SJSA1 (cell line): ENCODE measurements around the gene GALR2. TPM values are rescaled to one million over a fixed set of nuclear protein-coding genes. Genes with fewer than 3 reads are reported as not detected.

Experiments
- DNase-seq, 2 experiments: peaks; one replicate each; pipeline ENCODE4 v3.0.0-alpha.2; 2015 to 2020; ENCODE audit warnings: low spot score in 2 of 2, low read depth in 1 of 2
- H3K27ac ChIP-seq: fragments of 250-450 bp; sonication (Bioruptor Pico); 2 replicates; pipeline ENCODE4 v1.5.1; 2020; ENCODE audit warnings: mild to moderate bottlenecking, moderate library complexity
- H3K27me3 ChIP-seq: fragments of 250-450 bp; sonication (Bioruptor Pico); replicated peaks from 2 replicates; pipeline ENCODE4 v1.5.1; 2020; ENCODE audit warnings: mild to moderate bottlenecking, moderate library complexity
- H3K36me3 ChIP-seq: fragments of 250-450 bp; sonication (Bioruptor Pico); 2 replicates; pipeline ENCODE4 v1.5.1; 2020; ENCODE audit warnings: mild to moderate bottlenecking
- H3K4me1 ChIP-seq: fragments of 250-450 bp; sonication (Bioruptor Pico); replicated peaks from 2 replicates; pipeline ENCODE4 v1.6.1; 2021; ENCODE audit warnings: mild to moderate bottlenecking
- H3K4me3 ChIP-seq: fragments of 250-450 bp; sonication (Bioruptor Pico); 2 replicates; pipeline ENCODE4 v1.5.1; 2020; ENCODE audit warnings: mild to moderate bottlenecking
- H3K9me3 ChIP-seq: fragments of 250-450 bp; sonication (Bioruptor Pico); replicated peaks from 2 replicates; pipeline ENCODE4 v1.5.1; 2020; ENCODE audit warnings: mild to moderate bottlenecking
- total RNA-seq: library from RNA; depleted of rRNA; stranded (reverse); fragments of >200 nt; shearing (Covaris generic); gene quantifications from 2 replicates; pipeline ENCODE4 v1.2.3, GENCODE V29; 2014; rRNA removed

GALR2 gene
- total RNA-seq, 1 experiment from 2014 or later, result 0.18 TPM

DNA sequence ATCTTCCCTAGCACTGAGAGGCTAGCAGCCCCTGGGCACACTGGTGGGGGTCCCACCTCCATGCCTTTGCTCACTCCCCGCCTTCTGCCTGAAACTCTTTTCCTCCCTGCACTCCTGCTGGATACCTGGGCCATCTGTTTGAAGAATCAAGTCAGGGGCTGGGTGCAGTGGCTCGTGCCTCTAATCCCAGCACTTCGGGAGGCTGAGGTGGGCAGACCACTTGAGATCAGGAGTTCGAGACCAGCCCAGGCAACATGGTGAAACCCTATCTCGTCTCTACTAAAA lies 50.8 kb downstream of the GALR2 start:
- no peak overlapping the region for H3K27ac ChIP-seq
- 0 out of 2 replicates have a peak, but pooled peaks cover 3% of the 10 kb centered on the region for H3K27me3 ChIP-seq
- no peak for DNase-seq
- peaks cover 8% of the 10 kb centered on the region; the same call in 1 of the 2 replicates for H3K4me1 ChIP-seq
- no peaks in the 10 kb centered on the region for H3K9me3 ChIP-seq
- H3K36me3 ChIP-seq, result no peaks in the 10 kb centered on the region
- H3K4me3 ChIP-seq, result no peak overlapping the region

- Histone ChIP-seq H3K27ac (no peak overlapping the region), H3K9me3 (no peaks in the 10 kb centered on the region), H3K4me3 (no peak overlapping the region), H3K27me3 (0 out of 2 replicates have a peak, but pooled peaks cover 3% of the 10 kb centered on the region), H3K4me1 (peaks cover 8% of the 10 kb centered on the region; the same call in 1 of the 2 replicates), H3K36me3 (no peaks in the 10 kb centered on the region)
- no peak for DNase-seq
Observed at GRCh38 chr17:76125922-76126321, 51.3 kb downstream of the GALR2 start.

Other genes with a start within 250 kb of the GALR2 start
- gene UNC13D, start 230.4 kb upstream of the GALR2 start, total RNA-seq, result not detected in 2 replicates
- gene WBP2, start 219.4 kb upstream of the GALR2 start, total RNA-seq, result 22.6 and 28.8 TPM in 2 replicates
- 11.9 and 17.5 TPM in 2 replicates for gene TRIM47, start 196.2 kb upstream of the GALR2 start, total RNA-seq
- gene TRIM65, start 177.8 kb upstream of the GALR2 start, total RNA-seq, result 11.9 and 17.6 TPM in 2 replicates
- 54.0 and 55.7 TPM in 2 replicates for gene MRPL38, start 169.9 kb upstream of the GALR2 start, total RNA-seq
- gene FBF1, start 133.7 kb upstream of the GALR2 start, total RNA-seq, result 20.1 and 29.0 TPM in 2 replicates
- gene ACOX1, start 95.6 kb upstream of the GALR2 start, total RNA-seq, result 32.0 and 33.4 TPM in 2 replicates
- gene TEN1, start 95.5 kb upstream of the GALR2 start, total RNA-seq, result 26.9 and 31.0 TPM in 2 replicates
- gene CDK3, start 73.9 kb upstream of the GALR2 start, total RNA-seq, result 2.0 and 5.1 TPM in 2 replicates
- gene EVPL, start 47.5 kb upstream of the GALR2 start, total RNA-seq, result not detected in 2 replicates
- gene SRP68, start 2.3 kb upstream of the GALR2 start, total RNA-seq, result 38.4 and 48.1 TPM in 2 replicates
- not detected in 2 replicates for gene ZACN, start 4.4 kb downstream of the GALR2 start, total RNA-seq
- gene EXOC7, start 29.0 kb downstream of the GALR2 start, total RNA-seq, result 98.2 and 133 TPM in 2 replicates
- not detected in 2 replicates for gene FOXJ1, start 66.5 kb downstream of the GALR2 start, total RNA-seq
- gene RNF157, start 165.7 kb downstream of the GALR2 start, total RNA-seq, result 4.6 and 9.4 TPM in 2 replicates
- 7.6 and 13.7 TPM in 2 replicates for gene UBALD2, start 190.6 kb downstream of the GALR2 start, total RNA-seq
- 2.0 and 4.7 TPM in 2 replicates for gene QRICH2, start 233.5 kb downstream of the GALR2 start, total RNA-seq